Chondrocyte (in vitro differentiated cells): ENCODE results near the gene MITD1. TPM values are rescaled to one million over a fixed set of nuclear protein-coding genes. Genes with fewer than 3 reads are reported as not detected.

Experiments
- DNase-seq: peaks from one replicate; pipeline ENCODE4 v3.0.0; 2021; ENCODE audit warnings: mixed read lengths, low spot score
- H3K27ac Mint-ChIP-seq: one replicate; pipeline ENCODE4 v1.8.0; 2021; ENCODE audit warnings: mild to moderate bottlenecking, moderate library complexity, mixed read lengths; ENCODE audit not compliant: unreplicated experiment
- H3K27me3 Mint-ChIP-seq: 2 replicates; pipeline ENCODE4 v1.8.0; 2021; ENCODE audit warnings: low read depth, mixed read lengths
- H3K36me3 Mint-ChIP-seq: 2 replicates; pipeline ENCODE4 v1.8.0; 2021; ENCODE audit warnings: low read depth, mixed read lengths
- H3K4me1 Mint-ChIP-seq: 2 replicates; pipeline ENCODE4 v1.8.0; 2021; ENCODE audit warnings: low read depth, mild to moderate bottlenecking, mixed read lengths
- H3K4me3 Mint-ChIP-seq: one replicate; pipeline ENCODE4 v1.8.0; 2021; ENCODE audit warnings: mild to moderate bottlenecking, moderate library complexity, mixed read lengths; ENCODE audit not compliant: unreplicated experiment
- H3K9me3 Mint-ChIP-seq: 2 replicates; pipeline ENCODE4 v1.8.0; 2021; ENCODE audit warnings: low read depth, mixed read lengths
- total RNA-seq: library from RNA; stranded (reverse); gene quantifications from 3 replicates; pipeline ENCODE4 v1.2.1, GENCODE V29; 2021
- TF ChIP-seq, protein P1 (sequence below): fragments of 200-600 bp; sonication (generic); IDR thresholded peaks from 2 replicates; pipeline ENCODE4 v1.5.0; 2021; ENCODE audit warnings: antibody characterized with exemption, mild to moderate bottlenecking, moderate library complexity

The MITD1 gene
- total RNA-seq, 1 donor from 2014 or later, result 19.6 TPM

- Mint-ChIP-seq H3K9me3 (peaks cover 43% of the 10 kb centered on the region), H3K36me3 (peaks cover 40% of the 10 kb centered on the region), H3K27me3 (no peaks in the 10 kb centered on the region), H3K4me1 (no peaks in the 10 kb centered on the region), H3K4me3 (no peak overlapping the region), H3K27ac (no peak overlapping the region)
- TF ChIP-seq, protein P1, sequence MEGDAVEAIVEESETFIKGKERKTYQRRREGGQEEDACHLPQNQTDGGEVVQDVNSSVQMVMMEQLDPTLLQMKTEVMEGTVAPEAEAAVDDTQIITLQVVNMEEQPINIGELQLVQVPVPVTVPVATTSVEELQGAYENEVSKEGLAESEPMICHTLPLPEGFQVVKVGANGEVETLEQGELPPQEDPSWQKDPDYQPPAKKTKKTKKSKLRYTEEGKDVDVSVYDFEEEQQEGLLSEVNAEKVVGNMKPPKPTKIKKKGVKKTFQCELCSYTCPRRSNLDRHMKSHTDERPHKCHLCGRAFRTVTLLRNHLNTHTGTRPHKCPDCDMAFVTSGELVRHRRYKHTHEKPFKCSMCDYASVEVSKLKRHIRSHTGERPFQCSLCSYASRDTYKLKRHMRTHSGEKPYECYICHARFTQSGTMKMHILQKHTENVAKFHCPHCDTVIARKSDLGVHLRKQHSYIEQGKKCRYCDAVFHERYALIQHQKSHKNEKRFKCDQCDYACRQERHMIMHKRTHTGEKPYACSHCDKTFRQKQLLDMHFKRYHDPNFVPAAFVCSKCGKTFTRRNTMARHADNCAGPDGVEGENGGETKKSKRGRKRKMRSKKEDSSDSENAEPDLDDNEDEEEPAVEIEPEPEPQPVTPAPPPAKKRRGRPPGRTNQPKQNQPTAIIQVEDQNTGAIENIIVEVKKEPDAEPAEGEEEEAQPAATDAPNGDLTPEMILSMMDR, result no peak
- DNase-seq, result no peak
Measured at GRCh38 chr2:99127981-99128380, 52.9 kb downstream of the MITD1 start.

Other genes with a start within 250 kb of the MITD1 start
- gene CRACDL, start 244.8 kb downstream of the MITD1 start, total RNA-seq, result 17.0 to 50.4 TPM (median 19.9 TPM) in 3 replicates
- 0.17 to 0.26 TPM in 2 of 3 replicates, not detected in the other for gene C2orf15, start 39.4 kb downstream of the MITD1 start, total RNA-seq
- gene TSGA10, start 26.1 kb downstream of the MITD1 start, total RNA-seq, result 2.3 to 4.0 TPM (median 3.3 TPM) in 3 replicates
- gene LIPT1, start 26.1 kb downstream of the MITD1 start, total RNA-seq, result 3.4 to 4.0 TPM (median 3.6 TPM) in 3 replicates
- gene MRPL30, start 126 bp upstream of the MITD1 start, total RNA-seq, result 20.7 to 22.3 TPM (median 21.5 TPM) in 3 replicates
- gene LYG2, start 74.6 kb upstream of the MITD1 start, total RNA-seq, result not detected in 3 replicates
- 0.36 to 0.99 TPM (median 0.57 TPM) in 3 replicates for gene LYG1, start 120.1 kb upstream of the MITD1 start, total RNA-seq
- gene TXNDC9, start 155.3 kb upstream of the MITD1 start, total RNA-seq, result 28.4 to 33.0 TPM (median 32.0 TPM) in 3 replicates
- gene EIF5B, start 156.3 kb upstream of the MITD1 start, total RNA-seq, result 34.5 to 46.3 TPM (median 35.2 TPM) in 3 replicates